ENCODE data around the gene PCYT1B.
"Not testable (repeated sequence)": the region's sequence is repeated elsewhere in the genome, so short reads cannot be mapped to it uniquely, and the experiment has no call there.

The PCYT1B gene

GRCh38 chrX:24610516-24610915, 36.6 kb downstream of the PCYT1B start:
- Histone ChIP-seq H3K36me3 (no peaks in the 10 kb centered on the region), H3K4me2 (no peak overlapping the region), H3K4me1 (no peaks in the 10 kb centered on the region), H3K9me3 (replicated peaks in 1 of 11) (no peaks in the 10 kb centered on the region), H3K9ac (no peak overlapping the region), H3K4me3 (no peak overlapping the region), H4K20me1 (no peaks in the 10 kb centered on the region), H3K27ac (no peak overlapping the region), H3K27me3 (peaks cover 0 to 4% (median 0%) of the 10 kb centered on the region in 11 experiments; a peak in 1 of 22 replicates)
- no peak for TF ChIP-seq Cebpa-rat (IDR thresholded peaks at IDR 0.05)

- Histone ChIP-seq H3K9me3 (replicated peaks in 1 of 11) (no peaks in the 10 kb centered on the region), H3K27ac (no peak overlapping the region), H3K27me3 (peaks cover 0 to 4% (median 0%) of the 10 kb centered on the region in 11 experiments; a peak in 2 of 22 replicates), H3K36me3 (no peaks in the 10 kb centered on the region), H3K4me3 (no peak overlapping the region), H4K20me1 (no peaks in the 10 kb centered on the region), H3K4me1 (no peaks in the 10 kb centered on the region), H3K9ac (no peak overlapping the region), H3K4me2 (no peak overlapping the region)
- TF ChIP-seq Cebpa-rat (IDR thresholded peaks at IDR 0.05), result no peak
Observed at GRCh38 chrX:24607616-24608015, 39.5 kb downstream of the PCYT1B start.

GRCh38 chrX:24605941-24606340, 41.2 kb downstream of the PCYT1B start:
- H3K4me3 ChIP-seq; H3K27ac ChIP-seq; H3K4me1 ChIP-seq; H3K36me3 ChIP-seq; H3K27me3 ChIP-seq; H3K4me2 ChIP-seq; H4K20me1 ChIP-seq; H3K9ac ChIP-seq; H3K9me3 ChIP-seq (replicated peaks in 1 of 11): not testable (repeated sequence)

GRCh38 chrX:24603191-24603590, 44.0 kb downstream of the PCYT1B start:
- Histone ChIP-seq H3K4me1 (no peaks in the 10 kb centered on the region), H3K4me2 (no peak overlapping the region), H4K20me1 (no peaks in the 10 kb centered on the region), H3K27me3 (peaks cover 0 to 4% (median 0%) of the 10 kb centered on the region in 11 experiments; a peak in 1 of 22 replicates), H3K9ac (no peak overlapping the region), H3K9me3 (replicated peaks in 1 of 11) (no peaks in the 10 kb centered on the region), H3K36me3 (no peaks in the 10 kb centered on the region), H3K27ac (no peak overlapping the region), H3K4me3 (no peak overlapping the region)
- TF ChIP-seq Cebpa-rat (IDR thresholded peaks at IDR 0.05), result no peak

GRCh38 chrX:24601858-24602257, 45.3 kb downstream of the PCYT1B start:
- no peak overlapping the region for H3K9ac ChIP-seq
- peak in 1 of 11 experiments; percentile 1; a peak in 2 of 22 replicates for TF ChIP-seq Cebpa-rat (IDR thresholded peaks at IDR 0.05)
- no peaks in the 10 kb centered on the region for H3K4me1 ChIP-seq
- H3K4me3 ChIP-seq, result no peak overlapping the region
- H3K4me2 ChIP-seq, result no peak overlapping the region
- H3K27me3 ChIP-seq, result peaks cover 0 to 3% (median 0%) of the 10 kb centered on the region in 11 experiments; a peak in 1 of 22 replicates
- H4K20me1 ChIP-seq, result no peaks in the 10 kb centered on the region
- H3K36me3 ChIP-seq, result no peaks in the 10 kb centered on the region
- no peaks in the 10 kb centered on the region for H3K9me3 ChIP-seq (replicated peaks in 1 of 11)
- no peak overlapping the region for H3K27ac ChIP-seq

GRCh38 chrX:24594501-24594900, 52.6 kb downstream of the PCYT1B start:
- Histone ChIP-seq H3K9ac (no peak overlapping the region), H3K27me3 (0 out of 22 replicates have a peak, but pooled peaks cover 0 to 2% (median 0%) of the 10 kb centered on the region in 11 experiments), H3K4me3 (no peak overlapping the region), H3K4me2 (no peak overlapping the region), H3K9me3 (replicated peaks in 1 of 11) (no peaks in the 10 kb centered on the region), H3K4me1 (no peaks in the 10 kb centered on the region), H3K27ac (no peak overlapping the region), H4K20me1 (no peaks in the 10 kb centered on the region), H3K36me3 (no peaks in the 10 kb centered on the region)
- TF ChIP-seq Cebpa-rat (IDR thresholded peaks at IDR 0.05), result no peak

- no peaks in the 10 kb centered on the region for H3K9me3 ChIP-seq (replicated peaks in 1 of 11)
- no peak overlapping the region for H3K4me2 ChIP-seq
- H3K27me3 ChIP-seq, result 0 out of 22 replicates have a peak, but pooled peaks cover 0 to 6% (median 0%) of the 10 kb centered on the region in 11 experiments
- H4K20me1 ChIP-seq, result no peaks in the 10 kb centered on the region
- H3K36me3 ChIP-seq, result no peaks in the 10 kb centered on the region
- no peak overlapping the region for H3K27ac ChIP-seq
- no peak overlapping the region for H3K9ac ChIP-seq
- TF ChIP-seq Cebpa-rat (IDR thresholded peaks at IDR 0.05), result no peak
- no peak overlapping the region for H3K4me3 ChIP-seq
- no peaks in the 10 kb centered on the region for H3K4me1 ChIP-seq
Observed at GRCh38 chrX:24590111-24590510, 57.0 kb downstream of the PCYT1B start.

- Histone ChIP-seq H3K4me3 (no peak overlapping the region), H3K4me2 (no peak overlapping the region), H3K9ac (no peak overlapping the region), H3K9me3 (replicated peaks in 1 of 11) (no peaks in the 10 kb centered on the region), H3K27me3 (no peaks in the 10 kb centered on the region; a peak in 2 of 22 replicates), H4K20me1 (no peaks in the 10 kb centered on the region), H3K36me3 (no peaks in the 10 kb centered on the region), H3K27ac (no peak overlapping the region), H3K4me1 (no peaks in the 10 kb centered on the region)
- TF ChIP-seq Cebpa-rat (IDR thresholded peaks at IDR 0.05), result no peak
Observed at GRCh38 chrX:24577091-24577490, 70.1 kb downstream of the PCYT1B start.

GRCh38 chrX:24575496-24575895, 71.7 kb downstream of the PCYT1B start:
- no peak overlapping the region for H3K4me2 ChIP-seq
- H3K36me3 ChIP-seq, result no peaks in the 10 kb centered on the region
- no peak overlapping the region for H3K27ac ChIP-seq
- H3K27me3 ChIP-seq, result no peaks in the 10 kb centered on the region; a peak in 2 of 22 replicates
- H3K4me3 ChIP-seq, result no peak overlapping the region
- TF ChIP-seq Cebpa-rat (IDR thresholded peaks at IDR 0.05), result no peak
- no peak overlapping the region for H3K9ac ChIP-seq
- no peaks in the 10 kb centered on the region for H4K20me1 ChIP-seq
- no peaks in the 10 kb centered on the region for H3K4me1 ChIP-seq
- no peaks in the 10 kb centered on the region for H3K9me3 ChIP-seq (replicated peaks in 1 of 11)

GRCh38 chrX:24574743-24575142, 72.4 kb downstream of the PCYT1B start:
- Histone ChIP-seq H3K4me3 (no peak overlapping the region), H3K9ac (no peak overlapping the region), H3K36me3 (no peaks in the 10 kb centered on the region), H3K9me3 (replicated peaks in 1 of 11) (no peaks in the 10 kb centered on the region), H3K4me2 (no peak overlapping the region), H3K27me3 (no peaks in the 10 kb centered on the region; a peak in 1 of 22 replicates), H3K27ac (no peak overlapping the region), H4K20me1 (no peaks in the 10 kb centered on the region), H3K4me1 (no peaks in the 10 kb centered on the region)
- TF ChIP-seq Cebpa-rat (IDR thresholded peaks at IDR 0.05), result no peak

All from BLaER1 treated with 17β-estradiol and CSF1 and Interleukin-3, amounts not matched to agents 10 nM and 100 nM (cell line).